ENCODE measurements around the gene KLHL7. TPM values are rescaled to one million over a fixed set of nuclear protein-coding genes. Genes with fewer than 3 reads are reported as not detected.
"Not testable (repeated sequence)": the region's sequence is repeated elsewhere in the genome, so short reads cannot be mapped to it uniquely, and the experiment has no call there.

The KLHL7 gene
- total RNA-seq, 1 donor from 2014 or later, result 44.0 TPM

DNA sequence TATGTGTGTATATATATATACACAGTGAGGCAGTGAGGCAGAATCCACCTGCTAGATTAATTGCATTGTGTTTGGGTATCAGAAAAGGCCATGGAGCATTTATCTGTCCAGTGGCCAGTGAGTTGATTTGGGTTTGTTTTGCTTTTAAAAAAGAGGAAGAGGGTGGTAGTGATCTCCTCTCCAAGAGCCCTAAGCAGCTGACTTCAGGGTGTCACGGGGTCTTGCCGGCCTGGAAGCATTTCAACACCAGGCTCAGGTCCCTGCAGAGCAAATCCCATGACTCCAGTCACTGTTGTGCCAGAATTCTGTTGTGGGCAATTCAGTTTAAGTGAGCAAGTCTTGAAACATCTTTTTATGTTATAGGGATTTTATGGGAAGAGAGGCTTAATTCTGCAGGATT, 110.4 kb downstream of the KLHL7 start:
- H3K4me1 Mint-ChIP-seq, result peaks cover 17% of the 10 kb centered on the region
- H3K27ac Mint-ChIP-seq, result no peak overlapping the region
- H3K9me3 Mint-ChIP-seq, result no peaks in the 10 kb centered on the region
- no peak for DNase-seq (ENCODE audit: low spot score in 2 of 2, unreplicated experiment in 2 of 2)
- H3K4me3 Mint-ChIP-seq, result no peak overlapping the region
- no peaks in the 10 kb centered on the region for H3K36me3 Mint-ChIP-seq
- H3K27me3 Mint-ChIP-seq (ENCODE audit: low read depth), result no peaks in the 10 kb centered on the region
- TF ChIP-seq, protein P1, sequence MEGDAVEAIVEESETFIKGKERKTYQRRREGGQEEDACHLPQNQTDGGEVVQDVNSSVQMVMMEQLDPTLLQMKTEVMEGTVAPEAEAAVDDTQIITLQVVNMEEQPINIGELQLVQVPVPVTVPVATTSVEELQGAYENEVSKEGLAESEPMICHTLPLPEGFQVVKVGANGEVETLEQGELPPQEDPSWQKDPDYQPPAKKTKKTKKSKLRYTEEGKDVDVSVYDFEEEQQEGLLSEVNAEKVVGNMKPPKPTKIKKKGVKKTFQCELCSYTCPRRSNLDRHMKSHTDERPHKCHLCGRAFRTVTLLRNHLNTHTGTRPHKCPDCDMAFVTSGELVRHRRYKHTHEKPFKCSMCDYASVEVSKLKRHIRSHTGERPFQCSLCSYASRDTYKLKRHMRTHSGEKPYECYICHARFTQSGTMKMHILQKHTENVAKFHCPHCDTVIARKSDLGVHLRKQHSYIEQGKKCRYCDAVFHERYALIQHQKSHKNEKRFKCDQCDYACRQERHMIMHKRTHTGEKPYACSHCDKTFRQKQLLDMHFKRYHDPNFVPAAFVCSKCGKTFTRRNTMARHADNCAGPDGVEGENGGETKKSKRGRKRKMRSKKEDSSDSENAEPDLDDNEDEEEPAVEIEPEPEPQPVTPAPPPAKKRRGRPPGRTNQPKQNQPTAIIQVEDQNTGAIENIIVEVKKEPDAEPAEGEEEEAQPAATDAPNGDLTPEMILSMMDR (IDR thresholded peaks at IDR 0.05; ENCODE audit: unreplicated experiment), result no peak

DNA sequence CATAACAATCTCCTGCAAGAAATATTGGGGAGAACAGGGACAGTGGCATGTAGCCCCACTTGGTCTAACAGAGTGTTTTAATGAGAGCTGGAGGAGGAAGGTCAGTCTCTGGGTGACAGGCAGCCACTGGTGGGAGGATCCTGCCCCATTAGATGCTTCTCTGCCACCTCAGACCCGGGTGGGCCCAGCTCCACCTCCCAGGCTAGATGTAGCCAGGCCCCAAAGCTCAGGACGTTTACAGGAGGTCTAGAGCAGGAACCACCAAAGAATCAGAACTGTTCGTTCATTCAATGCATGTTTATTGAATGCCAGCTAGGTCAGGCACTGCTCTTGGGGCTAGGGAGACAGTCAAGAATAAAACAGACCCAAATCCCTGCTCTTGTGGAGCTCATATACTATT, 112.6 kb downstream of the KLHL7 start:
- Mint-ChIP-seq H3K27me3 (ENCODE audit: low read depth) (no peaks in the 10 kb centered on the region), H3K36me3 (no peaks in the 10 kb centered on the region), H3K4me3 (no peak overlapping the region), H3K27ac (no peak overlapping the region), H3K9me3 (no peaks in the 10 kb centered on the region), H3K4me1 (peaks cover 2% of the 10 kb centered on the region)
- no peak for DNase-seq (ENCODE audit: low spot score in 2 of 2, unreplicated experiment in 2 of 2)
- TF ChIP-seq, protein P1 (IDR thresholded peaks at IDR 0.05; ENCODE audit: unreplicated experiment), result no peak

DNA sequence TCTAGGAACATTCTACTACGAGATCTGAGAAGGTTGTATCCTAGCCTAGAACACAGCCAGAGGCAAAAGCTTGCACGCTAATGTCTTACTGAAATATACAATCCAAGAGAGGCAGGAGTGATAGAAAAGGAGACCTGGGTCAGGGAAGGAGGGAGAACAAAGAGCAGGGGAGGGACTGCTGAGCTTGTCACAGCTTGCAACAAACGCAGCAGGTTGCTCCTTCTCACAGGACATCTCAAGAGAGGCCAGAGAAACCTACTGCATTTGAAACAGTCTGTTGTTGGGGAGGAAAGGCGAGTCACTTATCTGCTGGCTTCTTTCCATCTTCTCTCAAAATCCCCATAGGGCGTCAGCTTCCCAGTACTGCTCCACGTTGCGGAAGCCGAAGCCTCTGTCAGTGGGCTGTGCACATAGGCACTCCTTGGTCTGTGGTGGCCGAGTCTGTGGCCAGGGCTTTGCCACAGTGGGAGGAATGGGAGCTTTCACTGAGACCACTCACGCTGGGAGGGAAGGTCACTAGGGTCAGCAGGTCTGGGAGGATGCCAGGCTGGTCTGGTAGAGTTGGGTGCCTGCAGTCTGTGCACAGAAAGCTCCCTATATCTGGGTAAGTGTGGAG, 115.2 kb downstream of the KLHL7 start:
- no peak for DNase-seq (ENCODE audit: low spot score in 2 of 2, unreplicated experiment in 2 of 2)

DNA sequence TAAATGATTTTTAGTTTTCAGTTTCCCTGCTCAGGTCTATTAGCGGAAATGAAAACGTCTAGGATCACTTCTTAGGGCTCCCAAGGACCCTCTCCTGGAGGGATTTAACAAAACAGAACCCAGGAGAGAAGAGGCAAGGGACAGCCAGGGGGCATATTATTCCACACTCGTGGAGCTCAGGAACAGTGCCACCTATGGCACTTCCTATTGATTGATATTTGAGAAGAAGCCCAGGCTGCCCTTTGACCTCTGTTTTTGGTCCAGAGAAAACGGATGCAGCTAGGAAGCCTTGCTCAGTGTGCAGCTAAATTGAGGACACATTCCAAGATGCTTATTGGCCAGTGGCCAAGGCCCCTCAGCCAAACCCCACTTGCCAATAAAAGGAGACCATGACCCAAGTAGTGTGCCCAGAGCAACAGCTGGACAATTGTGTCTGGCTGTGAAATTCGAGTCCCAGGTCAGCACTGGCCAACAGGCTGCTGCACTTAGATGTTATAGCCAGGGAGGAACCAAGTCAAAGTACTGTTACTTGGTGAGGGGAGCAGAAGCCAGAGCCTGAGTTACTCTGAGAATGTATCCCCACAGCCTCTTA, 117.0 kb downstream of the KLHL7 start:
- Mint-ChIP-seq H3K4me1 (no peaks in the 10 kb centered on the region), H3K9me3 (no peaks in the 10 kb centered on the region), H3K27me3 (ENCODE audit: low read depth) (no peaks in the 10 kb centered on the region), H3K4me3 (no peak overlapping the region), H3K36me3 (no peaks in the 10 kb centered on the region), H3K27ac (no peak overlapping the region)
- no peak for DNase-seq (ENCODE audit: low spot score in 2 of 2, unreplicated experiment in 2 of 2)
- TF ChIP-seq, protein P1 (IDR thresholded peaks at IDR 0.05; ENCODE audit: unreplicated experiment), result no peak

More for the DNA sequence above, 115.2 kb downstream of the KLHL7 start:
- Mint-ChIP-seq H3K4me1 (no peaks in the 10 kb centered on the region), H3K36me3 (no peaks in the 10 kb centered on the region), H3K9me3 (no peaks in the 10 kb centered on the region), H3K27me3 (ENCODE audit: low read depth) (no peaks in the 10 kb centered on the region), H3K4me3 (no peak overlapping the region), H3K27ac (no peak overlapping the region)
- TF ChIP-seq, protein P1 (IDR thresholded peaks at IDR 0.05; ENCODE audit: unreplicated experiment), result no peak

DNA sequence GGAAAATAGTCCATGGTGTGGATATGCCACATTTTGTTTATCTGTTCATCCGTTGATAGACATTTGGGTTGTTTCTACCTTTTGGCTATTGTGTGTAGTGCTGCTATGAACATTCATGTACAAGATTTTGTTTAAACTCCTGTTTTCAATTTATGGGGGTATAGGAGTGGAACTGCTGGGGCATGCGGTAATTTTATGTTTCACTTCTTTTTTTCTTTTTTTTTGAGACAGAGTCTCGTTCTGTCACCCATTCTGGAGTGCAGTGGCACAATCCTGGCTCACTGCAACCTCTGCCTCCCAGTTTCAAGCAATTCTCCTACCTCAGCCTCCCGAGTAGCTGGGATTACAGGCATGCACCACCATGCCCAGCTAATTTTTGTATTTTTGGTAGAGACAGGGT, 118.8 kb downstream of the KLHL7 start:
- H3K4me1 Mint-ChIP-seq; H3K27ac Mint-ChIP-seq; H3K4me3 Mint-ChIP-seq; H3K9me3 Mint-ChIP-seq; DNase-seq (ENCODE audit: low spot score in 2 of 2, unreplicated experiment in 2 of 2); H3K27me3 Mint-ChIP-seq (ENCODE audit: low read depth); H3K36me3 Mint-ChIP-seq: not testable (repeated sequence)

DNA sequence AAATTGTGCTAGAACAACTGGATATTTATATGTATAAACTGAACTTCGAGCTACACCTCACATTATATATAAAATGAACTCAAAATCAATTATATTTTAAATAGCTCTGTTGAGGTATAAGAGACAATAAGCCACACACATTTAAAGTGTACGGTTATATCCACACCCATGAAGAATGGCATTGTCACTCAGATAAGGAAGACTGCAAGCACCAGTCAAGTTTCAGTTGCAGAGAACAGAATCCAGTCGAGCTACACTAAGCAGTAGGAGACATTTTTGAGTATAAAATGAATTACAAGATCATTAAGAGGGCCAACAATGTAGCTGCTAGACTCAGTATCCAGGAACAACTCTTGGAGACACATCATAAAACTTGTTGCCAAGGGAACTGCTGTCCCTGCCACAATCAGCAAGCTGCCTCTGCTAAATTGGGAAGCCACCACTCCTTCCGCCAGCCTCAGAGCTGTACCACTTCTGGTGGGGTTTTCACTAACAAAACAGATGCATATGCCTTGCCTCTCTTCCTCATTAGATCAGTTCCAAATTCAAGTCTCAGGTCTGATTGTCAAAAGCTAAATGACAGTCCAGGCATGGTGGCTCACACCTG, 121.4 kb downstream of the KLHL7 start:
- no peaks in the 10 kb centered on the region for H3K4me1 Mint-ChIP-seq
- no peaks in the 10 kb centered on the region for H3K36me3 Mint-ChIP-seq
- no peak overlapping the region for H3K27ac Mint-ChIP-seq
- H3K27me3 Mint-ChIP-seq (ENCODE audit: low read depth), result no peaks in the 10 kb centered on the region
- peaks cover 9% of the 10 kb centered on the region for H3K9me3 Mint-ChIP-seq
- DNase-seq (ENCODE audit: low spot score in 2 of 2, unreplicated experiment in 2 of 2), result no peak
- TF ChIP-seq, protein P1 (IDR thresholded peaks at IDR 0.05; ENCODE audit: unreplicated experiment), result no peak
- no peak overlapping the region for H3K4me3 Mint-ChIP-seq

Measured in mesothelial cell of epicardium (in vitro differentiated cells).